Lung (tissue), 12 donors: ENCODE measurements around the gene RRP1B. TPM values are rescaled to one million over a fixed set of nuclear protein-coding genes. Genes with fewer than 3 reads are reported as not detected.
"Not testable (repeated sequence)": the region's sequence is repeated elsewhere in the genome, so short reads cannot be mapped to it uniquely, and the experiment has no call there.

Experiments used
- ATAC-seq: fragments of 200-7000 bp; cut with Tn5 transposase; one replicate; pipeline ENCODE4 v1.9.1; 2020; ENCODE audit warnings: moderate number of reproducible peaks; ENCODE audit not compliant: insufficient read depth, low FRiP score
- DNase-seq, 3 donors: peaks; one replicate each; pipeline ENCODE4 v3.0.0-alpha.2; 2013 to 2017
- H3K27ac ChIP-seq, 2 donors: one replicate each; pipeline ENCODE4 v1.5.1; 2013; ENCODE audit warnings: mild to moderate bottlenecking in 2 of 2, moderate library complexity in 2 of 2, control low read depth in 1 of 2, inconsistent platforms in 1 of 2, low read depth in 1 of 2, low read length in 1 of 2
- H3K27me3 ChIP-seq, 3 donors: one replicate each; pipeline ENCODE4 v1.5.1; 2013; ENCODE audit warnings: low read length in 2 of 3; ENCODE audit not compliant: control insufficient read depth in 3 of 3, insufficient read depth in 3 of 3
- H3K36me3 ChIP-seq, 4 donors: one replicate each; pipeline ENCODE4 v1.5.1; 2013; ENCODE audit warnings: low read length in 4 of 4, mild to moderate bottlenecking in 1 of 4, moderate library complexity in 1 of 4; ENCODE audit not compliant: control insufficient read depth in 4 of 4, insufficient read depth in 4 of 4
- H3K4me1 ChIP-seq, 5 donors: one replicate each; pipeline ENCODE4 v1.5.1; 2013; ENCODE audit warnings: low read length in 5 of 5, mild to moderate bottlenecking in 2 of 5, moderate library complexity in 1 of 5; ENCODE audit not compliant: control insufficient read depth in 5 of 5, insufficient read depth in 5 of 5
- H3K4me3 ChIP-seq: one replicate; pipeline ENCODE4 v1.5.1; 2013; ENCODE audit warnings: mild to moderate bottlenecking, control low read depth, moderate library complexity
- H3K9ac ChIP-seq, 2 donors: one replicate each; pipeline ENCODE4 v1.5.1; 2013; ENCODE audit warnings: low read length in 2 of 2, control low read depth in 1 of 2; ENCODE audit not compliant: insufficient read depth in 1 of 2
- H3K9me3 ChIP-seq, 4 donors: one replicate each; pipeline ENCODE4 v1.5.1; 2013; ENCODE audit warnings: low read length in 3 of 4, mild to moderate bottlenecking in 1 of 4, moderate library complexity in 1 of 4; ENCODE audit not compliant: control insufficient read depth in 4 of 4, insufficient read depth in 3 of 4
- WGBS, 2 donors: extraction: QIAGEN DNeasy Blood & Tissue Kit; methylation state at CpG; one replicate each; pipeline ENCODE4 v1.1.7; 2013; 5-methylcytosine and 5-hydroxymethylcytosine counted together
- polyA plus RNA-seq, 2 donors: library from polyadenylated mRNA; stranded (reverse); fragments of 200-250 nt; gene quantifications; one replicate each; pipeline ENCODE4 v1.2.1, GENCODE V29; 2013
- total RNA-seq, 2 donors: library from RNA; depleted of rRNA in 1 of 2; stranded (reverse); fragments of >200 nt in 1 of 2; gene quantifications; one replicate each; pipeline ENCODE4 v1.2.1, GENCODE V29; 2014 to 2021
- TF ChIP-seq, protein P1 (sequence below): IDR thresholded peaks from 2 replicates; pipeline ENCODE4 v1.5.1; 2012; ENCODE audit warnings: mild to moderate bottlenecking; ENCODE audit errors: control extremely low read depth, extremely low read depth
- donor health status: control.
- donor health status: control.
- donor health status: Bipolar disorder and iron deficiency.
- donor health status: healthy.
- donor health status: DM: yes; HTN: yes; CAD: no.

The RRP1B gene
- total and polyA plus RNA-seq, 4 donors, result 6.4 to 18.1 (median 12.7) TPM

DNA sequence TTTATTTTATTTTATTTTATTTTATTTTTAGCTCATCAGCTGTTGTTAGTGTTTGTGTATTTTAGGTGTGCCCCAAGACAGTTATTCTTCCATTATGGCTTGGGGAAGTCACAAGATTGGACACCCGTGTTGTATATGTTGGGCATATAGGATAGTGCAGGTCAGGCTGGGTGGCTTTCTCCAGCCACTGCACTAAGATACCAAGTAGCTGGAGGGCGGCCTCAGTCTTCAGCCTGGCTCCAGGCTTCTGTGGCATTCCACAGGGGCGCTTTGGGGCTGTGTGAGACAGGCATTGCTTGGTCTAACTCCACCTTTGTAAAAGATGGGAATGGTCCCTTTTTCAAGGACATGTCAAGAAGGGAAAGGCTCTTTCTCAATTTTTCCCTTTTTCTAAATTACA is 16.5 kb downstream of the RRP1B start:
- Histone ChIP-seq H3K9me3 (no peaks in the 10 kb centered on the region), H3K4me1 (no peaks in the 10 kb centered on the region), H3K36me3 (peaks cover 15 to 46% (median 32%) of the 10 kb centered on the region in 4 donors), H3K4me3 (no peak overlapping the region), H3K27me3 (no peaks in the 10 kb centered on the region), H3K9ac (no peak overlapping the region), H3K27ac (no peak overlapping the region)
- DNase-seq (no peak), ATAC-seq (no peak)
- 92 to 94% methylated on average over 3 of the region's 3 CpGs for WGBS, 2 donors
- TF ChIP-seq, protein P1, sequence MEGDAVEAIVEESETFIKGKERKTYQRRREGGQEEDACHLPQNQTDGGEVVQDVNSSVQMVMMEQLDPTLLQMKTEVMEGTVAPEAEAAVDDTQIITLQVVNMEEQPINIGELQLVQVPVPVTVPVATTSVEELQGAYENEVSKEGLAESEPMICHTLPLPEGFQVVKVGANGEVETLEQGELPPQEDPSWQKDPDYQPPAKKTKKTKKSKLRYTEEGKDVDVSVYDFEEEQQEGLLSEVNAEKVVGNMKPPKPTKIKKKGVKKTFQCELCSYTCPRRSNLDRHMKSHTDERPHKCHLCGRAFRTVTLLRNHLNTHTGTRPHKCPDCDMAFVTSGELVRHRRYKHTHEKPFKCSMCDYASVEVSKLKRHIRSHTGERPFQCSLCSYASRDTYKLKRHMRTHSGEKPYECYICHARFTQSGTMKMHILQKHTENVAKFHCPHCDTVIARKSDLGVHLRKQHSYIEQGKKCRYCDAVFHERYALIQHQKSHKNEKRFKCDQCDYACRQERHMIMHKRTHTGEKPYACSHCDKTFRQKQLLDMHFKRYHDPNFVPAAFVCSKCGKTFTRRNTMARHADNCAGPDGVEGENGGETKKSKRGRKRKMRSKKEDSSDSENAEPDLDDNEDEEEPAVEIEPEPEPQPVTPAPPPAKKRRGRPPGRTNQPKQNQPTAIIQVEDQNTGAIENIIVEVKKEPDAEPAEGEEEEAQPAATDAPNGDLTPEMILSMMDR, result no peak

DNA sequence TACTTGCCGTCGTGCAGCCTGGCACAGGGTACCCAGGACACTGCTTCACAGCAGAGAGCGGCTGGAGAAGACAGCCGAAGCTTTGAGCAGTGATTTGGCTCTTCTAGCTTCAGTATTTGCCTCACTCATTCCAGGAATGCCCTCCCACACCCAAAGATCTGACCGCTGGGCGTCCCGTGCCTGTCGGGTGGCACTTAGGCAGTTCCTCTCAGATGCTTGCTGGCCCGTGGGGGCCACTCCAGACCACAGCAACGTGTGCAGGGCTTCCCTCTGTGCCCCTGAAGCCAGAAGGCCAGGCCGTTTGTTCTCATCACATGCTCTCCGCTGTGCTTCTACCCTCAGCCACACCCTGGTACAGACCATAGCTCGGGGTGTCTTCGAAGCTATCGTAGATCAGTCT is 17.0 kb downstream of the RRP1B start:
- no peak overlapping the region for H3K4me3 ChIP-seq
- no peak for DNase-seq
- H3K27ac ChIP-seq, result no peak overlapping the region
- no peak overlapping the region for H3K9ac ChIP-seq
- H3K9me3 ChIP-seq, result no peaks in the 10 kb centered on the region
- no peaks in the 10 kb centered on the region for H3K4me1 ChIP-seq
- ATAC-seq, result no peak
- TF ChIP-seq, protein P1, result no peak
- no peaks in the 10 kb centered on the region for H3K27me3 ChIP-seq
- 93 to 94% methylated on average over 15 of the region's 15 CpGs for WGBS, 2 donors
- H3K36me3 ChIP-seq, result peaks cover 15 to 42% (median 30%) of the 10 kb centered on the region in 4 donors

DNA sequence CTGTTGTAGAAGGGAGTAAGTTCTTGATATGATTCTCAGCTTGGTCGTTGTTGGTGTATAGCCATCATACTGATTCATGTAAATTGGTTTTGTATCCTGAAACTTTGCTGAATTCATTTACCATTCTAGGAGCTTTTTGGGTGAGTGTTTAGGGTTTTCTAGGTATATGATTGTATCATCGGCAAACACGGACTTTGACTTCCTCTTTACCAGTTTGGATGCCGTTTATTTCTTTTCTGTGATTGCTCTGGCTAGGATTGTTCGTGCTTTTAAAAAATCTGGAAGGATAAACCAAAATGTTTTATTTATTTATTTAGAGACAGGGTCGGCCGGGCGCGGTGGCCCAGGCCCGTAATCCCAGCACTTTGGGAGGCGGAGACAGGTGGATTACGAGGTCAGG is 20.6 kb downstream of the RRP1B start:
- peaks cover 15 to 42% (median 28%) of the 10 kb centered on the region in 4 donors for H3K36me3 ChIP-seq
- DNase-seq (no peak), ATAC-seq (no peak)
- 94 to 96% methylated on average over 12 of the region's 12 CpGs for WGBS, 2 donors
- H3K9me3 ChIP-seq, result no peaks in the 10 kb centered on the region
- no peak overlapping the region for H3K27ac ChIP-seq
- no peak overlapping the region for H3K9ac ChIP-seq
- no peak overlapping the region for H3K4me3 ChIP-seq
- TF ChIP-seq, protein P1, result no peak
- no peaks in the 10 kb centered on the region for H3K27me3 ChIP-seq
- H3K4me1 ChIP-seq, result no peaks in the 10 kb centered on the region

DNA sequence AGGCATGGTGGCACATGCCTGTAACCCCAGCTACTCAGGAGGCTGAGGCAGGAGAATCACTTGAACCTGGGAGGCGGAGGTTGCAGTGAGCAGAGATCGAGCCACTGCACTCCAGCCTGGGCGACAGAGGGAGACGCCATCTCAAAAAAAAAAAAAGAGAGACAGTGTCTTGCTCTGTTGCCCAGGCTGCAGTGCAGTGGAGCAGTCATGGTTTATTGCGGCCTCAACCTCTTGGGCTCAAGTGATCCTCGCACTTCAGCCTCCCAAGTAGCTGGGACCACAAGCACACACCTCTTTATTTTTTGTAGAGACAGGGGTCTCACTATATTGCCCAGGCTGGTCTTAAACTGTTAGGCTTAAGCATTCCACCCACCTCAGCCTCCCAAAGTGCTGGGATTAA is 21.1 kb downstream of the RRP1B start:
- H3K9ac ChIP-seq, H3K27me3 ChIP-seq, H3K4me1 ChIP-seq, DNase-seq, H3K9me3 ChIP-seq, H3K4me3 ChIP-seq, ATAC-seq, H3K27ac ChIP-seq: not testable (repeated sequence)
- WGBS, 2 donors, result 82 to 100% methylated on average over 6 of the region's 6 CpGs
- H3K36me3 ChIP-seq, result peaks cover 13 to 39% (median 30%) of the 10 kb centered on the region in 4 donors
